Transverse colon (tissue), 3 donors: ENCODE results near the gene MAN1C1.
"Not testable (repeated sequence)": the region's sequence is repeated elsewhere in the genome, so short reads cannot be mapped to it uniquely, and the experiment has no call there.

Source experiments
- CTCF ChIP-seq, 5 experiments: fragments of 200-600 bp in 3 of 5; fragments of 450-650 bp in 2 of 5; sonication (generic) in 3 of 5; IDR thresholded peaks; 1 replicate in 2 of 5; 2 replicates in 3 of 5; pipeline ENCODE4 v1.5.1; 2016 to 2017; ENCODE audit warnings: antibody characterized with exemption in 5 of 5, inconsistent platforms in 3 of 5, mild to moderate bottlenecking in 2 of 5, moderate library complexity in 1 of 5
- EP300 ChIP-seq: sonication (generic); formaldehyde crosslinking; IDR thresholded peaks from one replicate; pipeline ENCODE4 v1.6.1; 2017; ENCODE audit warnings: antibody characterized with exemption, low read depth
- POLR2A ChIP-seq: fragments of 450-650 bp; IDR thresholded peaks from one replicate; pipeline ENCODE4 v1.6.1; 2016; ENCODE audit warnings: antibody characterized with exemption, mild to moderate bottlenecking, moderate library complexity

- TF ChIP-seq EP300; POLR2A; CTCF (IDR thresholded peaks at IDR 0.05): not testable (repeated sequence)
These were observed 12.6 kb upstream of the MAN1C1 start for GRCh38 chr1:25603779-25604538.
